ENCODE results near the gene CFAP99. TPM values are rescaled to one million over a fixed set of nuclear protein-coding genes. Genes with fewer than 3 reads are reported as not detected.

The CFAP99 gene
- total RNA-seq, 1 donor from 2014 or later: not detected

- Mint-ChIP-seq H3K9me3 (ENCODE audit: low read depth) (no peaks in the 10 kb centered on the region), H3K4me3 (ENCODE audit: unreplicated experiment) (no peak overlapping the region), H3K4me1 (ENCODE audit: low read depth) (peaks cover 19% of the 10 kb centered on the region), H3K27ac (ENCODE audit: unreplicated experiment) (no peak overlapping the region), H3K36me3 (ENCODE audit: low read depth) (peaks cover 30% of the 10 kb centered on the region), H3K27me3 (ENCODE audit: low read depth) (no peaks in the 10 kb centered on the region)
- TF ChIP-seq, protein P1, sequence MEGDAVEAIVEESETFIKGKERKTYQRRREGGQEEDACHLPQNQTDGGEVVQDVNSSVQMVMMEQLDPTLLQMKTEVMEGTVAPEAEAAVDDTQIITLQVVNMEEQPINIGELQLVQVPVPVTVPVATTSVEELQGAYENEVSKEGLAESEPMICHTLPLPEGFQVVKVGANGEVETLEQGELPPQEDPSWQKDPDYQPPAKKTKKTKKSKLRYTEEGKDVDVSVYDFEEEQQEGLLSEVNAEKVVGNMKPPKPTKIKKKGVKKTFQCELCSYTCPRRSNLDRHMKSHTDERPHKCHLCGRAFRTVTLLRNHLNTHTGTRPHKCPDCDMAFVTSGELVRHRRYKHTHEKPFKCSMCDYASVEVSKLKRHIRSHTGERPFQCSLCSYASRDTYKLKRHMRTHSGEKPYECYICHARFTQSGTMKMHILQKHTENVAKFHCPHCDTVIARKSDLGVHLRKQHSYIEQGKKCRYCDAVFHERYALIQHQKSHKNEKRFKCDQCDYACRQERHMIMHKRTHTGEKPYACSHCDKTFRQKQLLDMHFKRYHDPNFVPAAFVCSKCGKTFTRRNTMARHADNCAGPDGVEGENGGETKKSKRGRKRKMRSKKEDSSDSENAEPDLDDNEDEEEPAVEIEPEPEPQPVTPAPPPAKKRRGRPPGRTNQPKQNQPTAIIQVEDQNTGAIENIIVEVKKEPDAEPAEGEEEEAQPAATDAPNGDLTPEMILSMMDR (IDR thresholded peaks at IDR 0.05): no peak
- no peak for DNase-seq (ENCODE audit: low spot score)
Observed at GRCh38 chr4:2497324-2497723, 78.6 kb downstream of the CFAP99 start.

GRCh38 chr4:2497931-2498330 lies 79.2 kb downstream of the CFAP99 start:
- Mint-ChIP-seq H3K4me1 (ENCODE audit: low read depth) (peaks cover 17% of the 10 kb centered on the region), H3K9me3 (ENCODE audit: low read depth) (no peaks in the 10 kb centered on the region), H3K27me3 (ENCODE audit: low read depth) (no peaks in the 10 kb centered on the region), H3K36me3 (ENCODE audit: low read depth) (peaks cover 26% of the 10 kb centered on the region), H3K27ac (ENCODE audit: unreplicated experiment) (no peak overlapping the region), H3K4me3 (ENCODE audit: unreplicated experiment) (no peak overlapping the region)
- TF ChIP-seq, protein P1 (IDR thresholded peaks at IDR 0.05): no peak
- DNase-seq (ENCODE audit: low spot score): no peak

DNA sequence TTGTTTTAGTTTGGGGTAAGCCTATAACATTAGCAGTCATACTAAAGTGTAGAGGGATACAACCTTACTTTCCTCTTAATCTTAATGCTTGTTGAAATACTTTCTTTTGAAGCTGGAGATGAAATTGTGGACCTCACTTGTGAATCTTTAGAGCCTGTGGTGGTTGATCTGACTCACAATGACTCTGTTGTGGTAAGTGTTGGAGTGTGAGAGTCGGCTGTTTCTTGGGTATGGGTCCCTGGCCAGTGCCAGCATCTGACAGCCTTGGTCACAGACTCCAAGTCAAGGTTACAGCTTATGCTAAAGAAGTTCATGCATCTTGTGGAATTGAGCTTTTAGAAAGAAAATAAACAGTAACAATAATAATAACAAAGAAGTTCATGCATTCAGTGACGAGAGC lies 81.8 kb downstream of the CFAP99 start:
- no peaks in the 10 kb centered on the region for H3K4me1 Mint-ChIP-seq (ENCODE audit: low read depth)
- no peaks in the 10 kb centered on the region for H3K27me3 Mint-ChIP-seq (ENCODE audit: low read depth)
- no peak overlapping the region for H3K27ac Mint-ChIP-seq (ENCODE audit: unreplicated experiment)
- no peak overlapping the region for H3K4me3 Mint-ChIP-seq (ENCODE audit: unreplicated experiment)
- no peak for DNase-seq (ENCODE audit: low spot score)
- TF ChIP-seq, protein P1 (IDR thresholded peaks at IDR 0.05): no peak
- H3K36me3 Mint-ChIP-seq (ENCODE audit: low read depth): peaks cover 18% of the 10 kb centered on the region
- no peaks in the 10 kb centered on the region for H3K9me3 Mint-ChIP-seq (ENCODE audit: low read depth)

DNA sequence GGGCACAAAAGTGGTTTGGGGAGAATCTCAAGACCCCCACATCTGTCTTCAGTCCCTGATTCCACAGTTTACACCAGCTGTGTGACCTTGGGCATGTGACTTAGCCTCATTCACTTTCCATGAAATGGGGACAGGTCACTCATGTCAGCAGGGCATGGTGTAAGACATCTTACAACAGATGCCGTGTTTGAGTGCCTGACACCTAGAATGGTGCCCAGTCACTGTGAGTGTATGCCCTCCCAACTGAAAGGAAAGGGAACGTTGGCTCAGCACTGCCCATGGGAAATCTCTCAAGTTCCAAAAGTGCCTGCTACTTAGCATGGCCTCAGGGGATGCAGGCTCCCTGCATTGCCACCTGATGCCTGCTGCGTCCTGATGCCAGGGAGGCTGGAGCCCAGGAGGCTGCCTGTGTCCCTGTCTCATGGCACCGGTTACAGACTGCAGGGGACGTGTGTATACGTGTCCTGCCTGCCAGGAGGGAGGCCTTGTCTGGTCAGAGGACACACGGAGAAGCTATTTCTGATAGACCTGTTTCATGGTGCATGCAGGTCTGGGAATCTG lies 82.4 kb downstream of the CFAP99 start:
- TF ChIP-seq, protein P1 (IDR thresholded peaks at IDR 0.05): no peak
- no peaks in the 10 kb centered on the region for H3K4me1 Mint-ChIP-seq (ENCODE audit: low read depth)
- H3K27me3 Mint-ChIP-seq (ENCODE audit: low read depth): no peaks in the 10 kb centered on the region
- no peak overlapping the region for H3K27ac Mint-ChIP-seq (ENCODE audit: unreplicated experiment)
- H3K9me3 Mint-ChIP-seq (ENCODE audit: low read depth): no peaks in the 10 kb centered on the region
- no peak overlapping the region for H3K4me3 Mint-ChIP-seq (ENCODE audit: unreplicated experiment)
- no peak for DNase-seq (ENCODE audit: low spot score)
- H3K36me3 Mint-ChIP-seq (ENCODE audit: low read depth): peaks cover 18% of the 10 kb centered on the region

DNA sequence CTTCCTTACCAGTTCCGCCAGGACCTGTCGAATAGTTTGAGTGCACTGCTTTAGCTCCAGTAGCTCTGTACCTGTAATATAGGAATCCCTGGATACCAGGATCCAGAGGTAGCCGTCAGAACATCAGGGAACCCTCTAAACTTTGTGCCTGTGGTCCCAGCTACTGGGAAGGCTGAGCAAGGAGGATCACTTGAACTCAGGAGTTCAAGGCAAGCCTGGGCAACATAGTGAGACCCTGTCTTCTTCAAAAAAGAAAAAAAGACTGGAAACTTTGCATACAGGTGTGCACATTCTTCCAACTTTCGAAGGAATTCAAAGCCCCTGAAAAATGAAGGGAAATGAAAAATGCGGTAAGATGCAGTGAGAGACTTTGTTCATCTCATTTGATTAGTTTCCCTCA lies 85.1 kb downstream of the CFAP99 start:
- Mint-ChIP-seq H3K9me3 (ENCODE audit: low read depth) (no peaks in the 10 kb centered on the region), H3K27me3 (ENCODE audit: low read depth) (no peaks in the 10 kb centered on the region), H3K4me1 (ENCODE audit: low read depth) (no peaks in the 10 kb centered on the region), H3K36me3 (ENCODE audit: low read depth) (peaks cover 16% of the 10 kb centered on the region), H3K27ac (ENCODE audit: unreplicated experiment) (no peak overlapping the region), H3K4me3 (ENCODE audit: unreplicated experiment) (no peak overlapping the region)
- DNase-seq (ENCODE audit: low spot score): no peak
- TF ChIP-seq, protein P1 (IDR thresholded peaks at IDR 0.05): no peak
